ELF-1 (cell line): ENCODE measurements around the gene FUOM.

ENCODE experiments used
- DNase-seq: peaks from one replicate; pipeline ENCODE4 v3.0.0-alpha.2; 2016; ENCODE audit warnings: low read depth, low spot score

Gene FUOM

GRCh38 chr10:133357285-133358161 lies at the start of gene FUOM:
Gene FUOM, minus strand, starts transcription at chr10:133358019. Its CDS starts 12 bp downstream, at chr10:133358007.
- peak; percentile 92 for DNase-seq

GRCh38 chr10:133405844-133406527 lies 48.2 kb upstream of the FUOM start:
- no peak for DNase-seq

GRCh38 chr10:133405272-133405671 lies 47.5 kb upstream of the FUOM start:
- DNase-seq, result no peak

GRCh38 chr10:133403784-133404183 lies 46.0 kb upstream of the FUOM start:
- no peak for DNase-seq

- DNase-seq, result no peak
Observed at GRCh38 chr10:133403359-133403758, 45.5 kb upstream of the FUOM start.

- DNase-seq, result no peak
Observed at GRCh38 chr10:133401981-133402725, 44.3 kb upstream of the FUOM start.

GRCh38 chr10:133401500-133401899 lies 43.7 kb upstream of the FUOM start:
- DNase-seq, result no peak

- DNase-seq, result no peak
Observed at GRCh38 chr10:133400624-133401424, 43.0 kb upstream of the FUOM start.

- DNase-seq, result no peak
Observed at GRCh38 chr10:133399123-133399601, 41.3 kb upstream of the FUOM start.

GRCh38 chr10:133397938-133398337 lies 40.1 kb upstream of the FUOM start:
- DNase-seq, result no peak

- no peak for DNase-seq
Observed at GRCh38 chr10:133396035-133396624, 38.3 kb upstream of the FUOM start.

- DNase-seq, result no peak
Observed at GRCh38 chr10:133394801-133395221, 37.0 kb upstream of the FUOM start.

- DNase-seq, result peak; percentile 96
Observed at GRCh38 chr10:133394064-133394663, 36.3 kb upstream of the FUOM start, which contains the start of gene MTG1. Gene MTG1, plus strand, starts transcription at chr10:133394157. Its CDS starts 64 bp downstream, at chr10:133394221.

- no peak for DNase-seq
Observed at GRCh38 chr10:133393401-133394063, 35.7 kb upstream of the FUOM start.

GRCh38 chr10:133391761-133392518 lies 34.1 kb upstream of the FUOM start:
- no peak for DNase-seq

GRCh38 chr10:133391249-133391635 lies 33.4 kb upstream of the FUOM start:
- DNase-seq, result no peak

- no peak for DNase-seq
Observed at GRCh38 chr10:133390597-133391248, 32.9 kb upstream of the FUOM start.
